ENCODE results near the gene IFT25.
"Not testable (repeated sequence)": the region's sequence is repeated elsewhere in the genome, so short reads cannot be mapped to it uniquely, and the experiment has no call there.

The IFT25 gene

DNA sequence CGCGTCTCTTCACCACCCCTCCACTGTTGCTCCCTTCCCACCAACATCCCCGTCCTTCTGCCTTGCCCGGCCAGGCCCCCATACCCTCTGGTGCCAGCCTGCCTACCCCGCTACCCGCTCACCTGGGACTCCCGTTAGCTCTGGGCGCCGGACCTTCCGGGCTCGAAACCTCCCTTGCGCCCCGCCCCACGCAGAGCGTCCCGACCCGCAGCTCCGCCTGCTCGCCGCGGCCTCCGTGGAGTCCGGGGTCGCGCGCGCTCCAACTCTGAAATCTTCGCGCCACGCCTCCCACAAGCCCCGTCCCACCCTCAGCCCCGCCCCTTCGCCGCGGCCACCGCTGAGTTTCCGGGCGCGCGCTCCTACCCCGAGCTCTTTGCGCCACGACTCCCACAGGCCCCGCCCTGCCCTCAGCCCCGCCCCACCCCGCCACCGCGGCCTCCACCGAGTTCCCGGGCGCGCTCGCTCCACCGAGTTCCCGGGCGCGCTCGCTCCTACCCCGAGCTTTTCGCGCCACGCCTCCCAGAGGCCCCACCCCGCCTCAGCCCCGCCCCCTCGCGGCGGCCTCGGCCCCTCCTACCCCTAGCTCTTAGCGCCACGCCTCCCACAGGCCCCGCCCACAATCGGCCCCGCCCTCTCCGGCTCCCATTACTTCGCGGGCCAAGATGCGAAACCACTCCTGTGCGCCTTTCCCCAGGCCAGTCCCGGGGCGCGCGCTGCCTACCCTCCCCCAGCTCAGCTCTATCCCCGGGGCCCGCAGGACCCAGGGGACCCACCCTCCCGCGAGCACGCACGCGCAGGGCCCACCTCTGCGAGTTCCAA is at the start of gene IFT25:
TSS of gene IFT25 (minus strand) at position 267 of the 819 bp plus-strand sequence. CDS start 5,617 bp downstream, outside the sequence.
- peak; percentile 94 for DNase-seq

DNA sequence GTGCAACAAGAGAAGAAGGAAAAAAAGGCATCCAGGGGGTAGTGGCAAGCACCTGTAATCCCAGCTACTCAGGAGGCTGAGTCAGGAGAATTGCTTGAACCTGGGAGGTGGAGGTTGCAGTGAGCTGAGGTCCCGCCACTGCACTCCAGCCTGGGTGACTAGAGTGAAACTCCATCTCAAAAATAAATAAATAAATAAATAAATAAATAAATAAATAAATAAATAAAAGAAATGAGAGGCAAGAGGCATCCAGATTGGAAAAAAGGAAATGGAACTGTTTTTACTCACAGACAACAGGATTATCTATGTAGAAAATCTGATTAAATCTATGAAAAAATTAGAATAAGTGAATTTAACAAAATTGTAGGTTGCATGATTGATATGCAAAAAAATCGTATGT is 49.0 kb upstream of the IFT25 start:
- not testable (repeated sequence) for DNase-seq

GRCh38 chr1:53992085-53992874 is 46.8 kb upstream of the IFT25 start:
- DNase-seq, result no peak

- DNase-seq, result no peak
Measured at GRCh38 chr1:53987880-53988279, 42.4 kb upstream of the IFT25 start.

GRCh38 chr1:53986458-53986857 is 41.0 kb upstream of the IFT25 start:
- no peak for DNase-seq

- no peak for DNase-seq
Measured at GRCh38 chr1:53984726-53985125, 39.2 kb upstream of the IFT25 start.

- no peak for DNase-seq
Measured at GRCh38 chr1:53982763-53983104, 37.2 kb upstream of the IFT25 start.

GRCh38 chr1:53982034-53982762 is 36.7 kb upstream of the IFT25 start:
- no peak for DNase-seq

- no peak for DNase-seq
Measured at GRCh38 chr1:53981220-53981619, 35.7 kb upstream of the IFT25 start.

- DNase-seq, result no peak
Measured at GRCh38 chr1:53979712-53980450, 34.4 kb upstream of the IFT25 start.

GRCh38 chr1:53975861-53976260 is 30.4 kb upstream of the IFT25 start:
- no peak for DNase-seq

- no peak for DNase-seq
Measured at GRCh38 chr1:53971718-53972117, 26.2 kb upstream of the IFT25 start.

DNA sequence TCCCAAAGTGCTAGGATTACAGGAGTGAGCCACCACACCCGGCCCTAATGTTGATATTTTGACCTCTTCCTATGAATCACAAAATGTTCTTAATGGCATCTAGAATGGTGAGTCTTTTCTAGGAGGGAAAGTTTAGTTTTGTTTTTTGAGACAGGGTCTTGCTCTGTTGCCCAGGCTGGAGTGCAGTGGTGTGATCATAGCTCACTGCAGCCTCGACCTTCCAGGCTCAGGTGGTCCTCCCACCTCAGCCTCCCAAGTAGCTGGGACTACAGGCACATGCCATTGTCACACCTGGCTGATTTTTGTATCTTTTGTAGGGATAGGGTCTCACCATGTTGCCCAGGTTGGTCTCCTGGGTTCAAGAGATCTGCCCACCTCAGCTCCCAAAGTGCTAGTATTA is 23.8 kb upstream of the IFT25 start:
- DNase-seq, result not testable (repeated sequence)

GRCh38 chr1:53968125-53968513 is 22.6 kb upstream of the IFT25 start:
- peak; percentile 6 for DNase-seq

DNA sequence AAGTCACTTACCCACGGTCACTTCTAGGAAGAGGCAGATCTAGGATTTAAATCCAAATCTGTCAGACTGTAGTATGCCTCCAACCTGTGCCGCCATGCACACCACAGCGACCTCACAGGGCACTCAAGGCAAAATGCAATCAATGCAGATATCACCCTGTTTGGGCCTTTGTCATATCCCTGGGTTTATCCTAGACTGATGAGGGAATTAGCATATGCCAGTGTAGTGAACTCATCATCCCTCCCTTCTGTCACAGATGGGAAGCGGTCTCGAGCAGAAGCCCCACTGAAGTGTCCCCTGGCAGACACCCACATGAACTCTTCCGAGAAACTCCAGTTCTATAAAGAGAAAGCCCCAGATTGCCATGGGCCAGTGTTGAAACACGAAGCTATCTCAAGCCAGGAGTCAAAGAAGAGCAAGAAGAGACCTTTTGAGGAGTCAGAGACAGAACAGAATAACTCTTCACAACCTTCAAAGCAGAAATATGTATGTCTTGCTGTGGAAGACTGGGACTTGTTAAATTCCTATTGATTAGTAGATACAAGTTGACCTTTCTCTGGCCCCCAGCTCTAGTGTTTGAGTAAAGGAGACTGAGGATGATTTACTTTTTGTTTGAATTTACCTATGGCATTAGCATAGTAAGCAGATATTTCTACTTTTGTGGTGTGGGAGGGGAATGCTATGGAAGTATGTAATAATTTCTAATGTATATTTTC is 22.1 kb upstream of the IFT25 start:
- no peak for DNase-seq

- no peak for DNase-seq
Measured at GRCh38 chr1:53966794-53967193, 21.3 kb upstream of the IFT25 start.

DNA sequence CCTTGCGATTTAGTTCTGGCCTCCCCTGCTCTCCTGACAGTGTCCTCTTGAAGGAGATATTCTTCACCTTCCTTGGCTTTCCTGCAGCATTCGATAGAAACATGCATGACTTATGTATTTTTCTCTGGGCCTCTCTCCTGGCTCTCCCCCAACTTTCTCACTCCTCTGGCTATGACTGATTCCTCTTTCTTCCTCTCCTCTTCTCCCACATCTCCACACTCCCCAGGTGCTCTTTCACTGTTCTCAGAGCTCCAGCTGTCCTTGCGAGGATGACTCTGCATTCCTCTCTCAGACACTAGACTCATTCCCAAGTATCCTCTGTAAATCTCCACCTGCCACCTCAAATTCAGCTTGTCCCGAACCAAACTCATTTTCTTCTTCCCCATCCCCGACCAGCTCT is 18.6 kb upstream of the IFT25 start:
- no peak for DNase-seq

- no peak for DNase-seq
Measured at GRCh38 chr1:53963460-53963859, 18.0 kb upstream of the IFT25 start.

GRCh38 chr1:53962395-53962794 is 16.9 kb upstream of the IFT25 start:
- no peak for DNase-seq

DNA sequence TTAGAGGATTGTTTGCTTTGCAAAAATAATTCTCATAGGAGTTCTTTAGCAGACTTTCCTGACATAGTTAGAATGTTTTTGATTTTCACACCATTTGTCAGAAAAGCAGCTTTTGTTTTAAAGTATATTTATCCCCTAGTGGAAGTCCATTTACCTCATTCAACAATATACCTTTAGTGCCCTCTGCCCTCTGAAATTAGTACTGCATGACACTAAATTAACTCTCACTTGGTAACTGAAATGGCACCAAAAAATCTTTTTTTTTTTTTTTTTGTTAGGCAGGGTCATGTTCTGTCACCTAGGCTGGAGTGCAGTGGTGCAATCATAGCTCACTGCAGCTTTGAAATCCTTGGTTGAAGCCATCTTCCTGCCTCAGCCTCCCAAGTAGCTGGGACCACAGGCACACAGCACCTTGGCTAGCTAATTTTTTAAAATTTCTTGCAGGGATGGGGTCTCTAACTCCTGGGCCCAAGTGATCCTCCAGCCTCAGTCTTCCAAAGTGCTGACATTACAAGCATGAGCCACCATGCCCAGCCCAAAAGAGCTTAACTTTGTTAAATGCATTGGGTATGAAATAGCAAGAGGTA is 14.3 kb upstream of the IFT25 start:
- DNase-seq, result no peak

DNA sequence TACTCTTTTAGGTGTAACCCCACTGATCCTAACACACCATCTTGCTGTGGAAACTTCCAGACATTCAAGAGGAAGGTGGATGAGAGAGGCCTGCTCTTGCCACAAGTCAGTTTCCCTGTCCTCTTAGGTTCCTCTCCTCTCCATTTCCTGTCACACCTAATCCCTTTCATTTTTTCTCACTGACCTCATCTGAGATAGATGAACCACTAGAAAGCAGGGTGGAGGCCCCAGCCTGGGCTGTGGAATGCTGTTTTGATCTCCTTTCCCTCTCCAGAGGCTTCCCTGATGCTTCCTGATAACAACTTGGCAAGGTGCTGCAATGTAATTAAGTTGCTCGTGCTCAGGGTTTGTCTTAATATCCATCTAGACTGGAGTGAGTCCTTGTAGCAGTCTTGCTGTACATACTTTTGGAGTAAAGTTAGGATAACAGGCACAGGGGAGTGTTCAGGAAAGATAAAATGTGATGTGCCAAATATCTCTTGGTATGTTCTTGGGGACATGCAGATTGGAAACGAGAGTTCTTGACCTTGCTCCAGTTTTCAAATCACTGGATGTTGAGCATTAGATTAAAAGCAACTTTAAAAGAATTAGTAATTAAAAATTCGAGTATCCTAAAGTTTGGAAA is 11.8 kb upstream of the IFT25 start:
- peak; percentile 20 for DNase-seq

Measured in NCI-H345 (cell line).